AG04450 (cell line): ENCODE data around the gene TMCC2. TPM values are rescaled to one million over a fixed set of nuclear protein-coding genes. Genes with fewer than 3 reads are reported as not detected.

Source experiments
- CTCF ChIA-PET: fragments of 300-600, 350-600 bp; formaldehyde crosslinking; extraction: SDS; loops from one replicate; lab custom pipeline; 2022; ENCODE audit warnings: antibody characterized with exemption, inconsistent platforms; lab: Charles Lee
- POLR2A ChIA-PET: fragments of 350-600 bp; formaldehyde crosslinking; extraction: SDS; loops from one replicate; lab custom pipeline; 2021; ENCODE audit warnings: antibody characterized with exemption, inconsistent platforms; lab: Yijun Ruan, JAX
- DNase-seq: peaks from one replicate; pipeline ENCODE4 v3.0.0-alpha.2; 2011; ENCODE audit warnings: low read depth, low spot score
- H3K27ac ChIP-seq: one replicate; pipeline ENCODE4 v1.5.1; 2012; ENCODE audit warnings: low read depth, low read length, control low read depth
- H3K27me3 ChIP-seq: one replicate; pipeline ENCODE4 v1.6.0; 2012; ENCODE audit warnings: low read length; ENCODE audit not compliant: control insufficient read depth, insufficient read depth
- H3K4me3 ChIP-seq: 2 replicates; pipeline ENCODE4 v1.5.1; 2011; ENCODE audit warnings: mild to moderate bottlenecking, low read depth, low read length, control low read depth
- H3K9me3 ChIP-seq: 2 replicates; pipeline ENCODE4 v1.5.1; 2012; ENCODE audit warnings: low read length; ENCODE audit not compliant: control insufficient read depth, insufficient read depth
- CTCF ChIP-seq: IDR thresholded peaks from 2 replicates; pipeline ENCODE4 v1.5.1; 2011; ENCODE audit warnings: low read depth, low read length, control low read depth, inconsistent platforms
- polyA plus RNA-seq: library from polyadenylated mRNA; depleted of rRNA; stranded (reverse); fragments of >200 nt; gene quantifications from 2 replicates; pipeline ENCODE4 v1.2.3, GENCODE V29; 2011

Gene TMCC2
- polyA plus RNA-seq, 1 experiment: 2.3 TPM

DNA sequence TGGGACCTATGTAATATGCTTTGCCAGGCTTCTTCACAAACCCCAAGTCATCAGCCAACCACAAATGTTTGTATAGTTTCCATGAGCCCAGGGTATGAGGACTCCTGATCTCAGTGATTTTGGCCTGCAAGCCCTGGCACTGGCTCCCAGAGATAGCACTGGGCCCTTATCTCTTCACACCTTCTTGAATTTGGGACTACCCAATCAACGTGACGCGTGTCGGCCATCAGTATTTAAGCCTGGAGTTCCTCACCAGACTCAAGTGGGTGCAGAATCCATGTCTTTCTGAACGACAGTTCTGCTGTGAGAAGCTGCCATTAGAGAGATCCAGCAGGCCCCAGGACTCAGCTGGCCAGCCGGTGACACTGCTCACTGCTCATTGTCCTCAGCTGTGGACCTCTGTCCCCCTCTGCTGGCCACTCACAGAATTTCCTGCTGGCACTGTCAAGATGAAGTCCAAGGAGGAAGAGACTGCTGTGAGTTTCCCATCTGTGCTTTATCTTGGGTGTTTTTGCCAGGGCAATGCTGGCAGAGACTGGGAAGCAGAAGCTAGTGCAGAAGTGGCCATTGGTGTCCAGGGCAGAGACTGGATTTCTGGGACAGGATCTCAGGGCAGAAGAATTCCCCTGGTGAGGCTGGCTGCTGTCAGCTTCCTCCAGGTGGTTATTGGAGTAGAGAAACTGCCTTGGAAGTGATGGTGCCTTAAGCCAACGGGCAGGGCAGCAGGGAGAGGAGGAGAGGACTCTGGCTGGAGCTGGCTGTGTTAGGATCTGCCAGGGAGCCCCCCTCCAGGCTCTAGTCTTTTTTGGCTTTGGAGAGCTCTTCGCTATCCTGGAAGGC is 28.4 kb downstream of the TMCC2 start:
- no peaks in the 10 kb centered on the region for H3K9me3 ChIP-seq
- DNase-seq: peak; percentile 59
- no peak overlapping the region for H3K27ac ChIP-seq
- ChIA-PET CTCF (interaction anchor here (0.5 to 6.8 kb wide), 67 partner anchors 8 to 449 kb away, joined by 3 to 107 read pairs (median 5); partner anchors contain the start of genes RBBP5 and TMCC2), POLR2A (interaction anchor here (1.8 kb wide), 1 partner anchor 134 kb away, joined by 11 read pairs; the partner anchor contains the start of gene RBBP5)
- H3K4me3 ChIP-seq: no peak overlapping the region
- no peaks in the 10 kb centered on the region for H3K27me3 ChIP-seq
- TF ChIP-seq CTCF: peak; percentile 97

GRCh38 chr1:205256951-205257625 is 29.3 kb downstream of the TMCC2 start:
- no peak for DNase-seq
- no peak overlapping the region for H3K4me3 ChIP-seq
- CTCF ChIA-PET: interaction anchor here (0.5 to 6.8 kb wide), 64 partner anchors 9 to 450 kb away, joined by 3 to 107 read pairs (median 5); partner anchors contain the start of genes RBBP5 and TMCC2
- no peak for TF ChIP-seq CTCF
- no peaks in the 10 kb centered on the region for H3K27me3 ChIP-seq
- no peaks in the 10 kb centered on the region for H3K9me3 ChIP-seq
- no peak overlapping the region for H3K27ac ChIP-seq
- POLR2A ChIA-PET: interaction anchor here (0.6 to 1.8 kb wide), 2 partner anchors 17 to 135 kb away, joined by 5 to 11 read pairs; partner anchors contain the start of gene RBBP5

- Histone ChIP-seq H3K9me3 (no peaks in the 10 kb centered on the region), H3K27me3 (no peaks in the 10 kb centered on the region), H3K27ac (no peak overlapping the region), H3K4me3 (no peak overlapping the region)
- DNase-seq: no peak
- ChIA-PET POLR2A (interaction anchor here (0.6 kb wide), 1 partner anchor 150 kb away, joined by 11 read pairs; no protein-coding TSS in a partner anchor), CTCF (interaction anchor here (0.7 to 6.8 kb wide), 15 partner anchors 11 to 658 kb away, joined by 3 to 107 read pairs (median 7); partner anchors contain the start of gene TMCC2)
- TF ChIP-seq CTCF: no peak
Observed at GRCh38 chr1:205257735-205258134, 30.0 kb downstream of the TMCC2 start.

- Histone ChIP-seq H3K27me3 (no peaks in the 10 kb centered on the region), H3K27ac (peak overlapping the region; percentile 57), H3K9me3 (no peaks in the 10 kb centered on the region), H3K4me3 (no peak overlapping the region)
- ChIA-PET CTCF (interaction anchor here (0.7 to 6.8 kb wide), 12 partner anchors 12 to 658 kb away, joined by 3 to 107 read pairs (median 7); partner anchors contain the start of gene TMCC2), POLR2A (interaction anchor here (0.6 kb wide), 1 partner anchor 151 kb away, joined by 11 read pairs; no protein-coding TSS in a partner anchor)
- TF ChIP-seq CTCF: no peak
- DNase-seq: no peak
Observed at GRCh38 chr1:205258261-205258691, 30.5 kb downstream of the TMCC2 start.
